Measurements from ENCODE around the gene ALCAM. TPM values are rescaled to one million over a fixed set of nuclear protein-coding genes. Genes with fewer than 3 reads are reported as not detected.

Gene ALCAM
- total and polyA plus RNA-seq, 2 of the 8 experiments (the other 6 are each of a cell fraction or from before 2014, with no cell fraction given) = 10.8 to 33.0 TPM

- no peak overlapping the region for H3K27ac ChIP-seq (ENCODE audit: low read depth, low read length)
- no peak overlapping the region for H4K91ac ChIP-seq (replicated peaks; ENCODE audit: insufficient read length, low read length)
- DNase-seq (ENCODE audit: low read depth in 1 of 2, low spot score in 2 of 2) (no peak), FAIRE-seq (no peak)
- H2BK12ac ChIP-seq (ENCODE audit: low read depth, low read length) = no peak overlapping the region
- H2BK120ac ChIP-seq (replicated peaks; ENCODE audit: low read depth, low read length) = no peak overlapping the region
- no peaks in the 10 kb centered on the region; a peak in 1 of 4 replicates for H3K9me3 ChIP-seq (ENCODE audit: insufficient read depth in 2 of 2, low read depth in 1 of 2, low read length in 1 of 2)
- POLR2A ChIA-PET (ENCODE audit: partially characterized antibody) = no interaction called here
- no peaks in the 10 kb centered on the region for H4K20me1 ChIP-seq (replicated peaks in 1 of 2; ENCODE audit: control insufficient read depth in 1 of 2, insufficient read depth in 2 of 2, low read length in 2 of 2)
- WGBS, 2 experiments (ENCODE audit: extremely low coverage in 1 of 2, insufficient coverage in 1 of 2, insufficient read length in 1 of 2, insufficient replicate concordance in 2 of 2, low coverage in 1 of 2, low lambda C conversion rate in 2 of 2, missing lambda C conversion rate in 1 of 2) = 95% methylated on average over 1 of the region's 1 CpG; no CpG with 5 or more reads in 1 of the 2 experiments
- no peak overlapping the region for H3K14ac ChIP-seq (ENCODE audit: insufficient read length)
- no peak overlapping the region for H4K8ac ChIP-seq (ENCODE audit: extremely low read depth, insufficient read depth, low read length)
- no peak overlapping the region for H3K56ac ChIP-seq (replicated peaks; ENCODE audit: insufficient read length, low read depth, low read length)
- H3K27me3 ChIP-seq (replicated peaks in 1 of 4; ENCODE audit: control insufficient read depth in 3 of 4, extremely low read depth in 1 of 4, insufficient read depth in 3 of 4, low read length in 3 of 4) = no peaks in the 10 kb centered on the region
- H3K36me3 ChIP-seq (ENCODE audit: control insufficient read depth in 2 of 4, insufficient read depth in 4 of 4, low read length in 3 of 4) = no peaks in the 10 kb centered on the region
- CTCF ChIA-PET (ENCODE audit: partially characterized antibody) = no interaction called here
- H2BK20ac ChIP-seq (ENCODE audit: low read length) = no peak overlapping the region
- H3K18ac ChIP-seq (ENCODE audit: extremely low read depth, low read length) = no peak overlapping the region
- H2AK5ac ChIP-seq (ENCODE audit: low read depth, low read length) = no peak overlapping the region
- H3K4ac ChIP-seq (replicated peaks; ENCODE audit: insufficient read length, low read depth, low read length) = no peak overlapping the region
- H3K23ac ChIP-seq (ENCODE audit: insufficient read length) = no peak overlapping the region
- H2BK5ac ChIP-seq (ENCODE audit: low read depth, low read length) = no peak overlapping the region
- no peak overlapping the region for H3K9ac ChIP-seq (replicated peaks in 1 of 4; ENCODE audit: extremely low read depth in 1 of 4, low read depth in 3 of 4, low read length in 3 of 4)
- no peaks in the 10 kb centered on the region for H3K79me2 ChIP-seq (ENCODE audit: control insufficient read depth in 1 of 2, insufficient read depth in 2 of 2, low read length in 2 of 2)
- H2AFZ ChIP-seq (ENCODE audit: low read length) = no peak overlapping the region
- H3K79me1 ChIP-seq (ENCODE audit: low read depth, low read length) = no peaks in the 10 kb centered on the region
- no peaks in the 10 kb centered on the region for H3K23me2 ChIP-seq (ENCODE audit: low read depth, low read length)
- H4K5ac ChIP-seq (ENCODE audit: insufficient read length, low read depth, low read length) = no peak overlapping the region
- no peak overlapping the region for H3K4me2 ChIP-seq (ENCODE audit: insufficient read depth in 1 of 2, low read depth in 2 of 2, low read length in 2 of 2)
- H3K4me3 ChIP-seq (ENCODE audit: extremely low read depth in 1 of 4, insufficient read depth in 2 of 4, low read depth in 3 of 4, low read length in 4 of 4) = no peak overlapping the region
- H2BK15ac ChIP-seq (ENCODE audit: low read length) = no peak overlapping the region
- no peaks in the 10 kb centered on the region for H3K4me1 ChIP-seq (replicated peaks in 1 of 4; ENCODE audit: control insufficient read depth in 3 of 4, insufficient read depth in 4 of 4, low read length in 3 of 4)
- no peak for TF ChIP-seq GTF2F1 (IDR thresholded peaks at IDR 0.05; ENCODE audit: borderline replicate concordance, low read depth, low read length)
- TF ChIP-seq CTCF (IDR thresholded peaks at IDR 0.05; ENCODE audit: control extremely low read depth in 1 of 3, insufficient read depth in 1 of 3, low read depth in 1 of 3, low read length in 3 of 3) = no peak
- no peak for TF ChIP-seq KDM5A (IDR thresholded peaks at IDR 0.05; ENCODE audit: low read length)
- TF ChIP-seq SRF (IDR thresholded peaks at IDR 0.05; ENCODE audit: low read depth, low read length) = no peak
- TF ChIP-seq SUZ12 (IDR thresholded peaks at IDR 0.05; ENCODE audit: low read length) = no peak
- TF ChIP-seq CHD1 (IDR thresholded peaks at IDR 0.05; ENCODE audit: low read depth, low read length) = no peak
- no peak for TF ChIP-seq TCF12 (IDR thresholded peaks at IDR 0.05; ENCODE audit: low read depth, low read length)
- no peak for TF ChIP-seq ATF2 (IDR thresholded peaks at IDR 0.05; ENCODE audit: low read length)
- TF ChIP-seq USF2 (IDR thresholded peaks at IDR 0.05; ENCODE audit: low read length) = no peak
Measured at GRCh38 chr3:105594219-105594618, 227.5 kb downstream of the ALCAM start.

All from H1 (cell line).